GM18868 (cell line): ENCODE data around the gene FOXL2.

Experiments used
- ATAC-seq: cut with Tn5 transposase; IDR thresholded peaks from one replicate; pipeline ENCODE4 v1.9.1; 2021; ENCODE audit warnings: mild to moderate bottlenecking, moderate library complexity; ENCODE audit not compliant: unreplicated experiment

Gene FOXL2

GRCh38 chr3:138946663-138947494, at the start of gene FOXL2, which contains the start of gene FOXL2NB:
Gene FOXL2 (minus strand): TSS chr3:138947137. CDS start chr3:138946722, 415 bp downstream.
Gene FOXL2NB (plus strand): TSS chr3:138947217. CDS start chr3:138947365, 148 bp downstream.
- ATAC-seq: no peak

- no peak for ATAC-seq
These were observed 48.8 kb upstream of the FOXL2 start for GRCh38 chr3:138995706-138996105.

GRCh38 chr3:138987181-138987580, 40.2 kb upstream of the FOXL2 start:
- ATAC-seq: no peak

- ATAC-seq: no peak
These were observed 39.0 kb upstream of the FOXL2 start for GRCh38 chr3:138985932-138986331.

GRCh38 chr3:138984816-138985215, 37.9 kb upstream of the FOXL2 start:
- no peak for ATAC-seq

- no peak for ATAC-seq
These were observed 29.1 kb upstream of the FOXL2 start for GRCh38 chr3:138976047-138976446.

GRCh38 chr3:138975351-138975750, 28.4 kb upstream of the FOXL2 start:
- no peak for ATAC-seq

- no peak for ATAC-seq
These were observed 27.5 kb upstream of the FOXL2 start for GRCh38 chr3:138974462-138974861.

- no peak for ATAC-seq
These were observed 26.0 kb upstream of the FOXL2 start for GRCh38 chr3:138972941-138973340.

- ATAC-seq: no peak
These were observed 24.9 kb upstream of the FOXL2 start for GRCh38 chr3:138971766-138972320.

- no peak for ATAC-seq
These were observed 18.0 kb upstream of the FOXL2 start for GRCh38 chr3:138964923-138965322.

GRCh38 chr3:138964264-138964663, 17.3 kb upstream of the FOXL2 start:
- no peak for ATAC-seq

GRCh38 chr3:138962854-138963560, 16.1 kb upstream of the FOXL2 start:
- no peak for ATAC-seq

- ATAC-seq: no peak
These were observed 13.5 kb upstream of the FOXL2 start for GRCh38 chr3:138960417-138960852.

GRCh38 chr3:138950701-138951100, 3.8 kb upstream of the FOXL2 start:
- no peak for ATAC-seq

- no peak for ATAC-seq
These were observed 3.2 kb upstream of the FOXL2 start for GRCh38 chr3:138950006-138950644.

GRCh38 chr3:138949445-138950005, 2.6 kb upstream of the FOXL2 start:
- no peak for ATAC-seq

GRCh38 chr3:138949002-138949418, 2.1 kb upstream of the FOXL2 start:
- no peak for ATAC-seq

- no peak for ATAC-seq
These were observed 1.5 kb upstream of the FOXL2 start for GRCh38 chr3:138948371-138949001.

GRCh38 chr3:138947495-138948121, 671 bp upstream of the FOXL2 start:
- ATAC-seq: no peak
